SK-MEL-5 (cell line): ENCODE data around the gene PRMT1. TPM values are rescaled to one million over a fixed set of nuclear protein-coding genes. Genes with fewer than 3 reads are reported as not detected.

Experiments used
- small RNA-seq, 2 experiments: library from RNA; depleted of rRNA; stranded (forward); fragments of <200 nt; gene quantifications; one replicate each; pipeline ENCODE3, GENCODE V24; 2014
- total RNA-seq: library from RNA; depleted of rRNA; stranded (reverse); fragments of >200 nt; shearing (Covaris generic); gene quantifications from 2 replicates; pipeline ENCODE4 v1.2.3, GENCODE V29; 2014; rRNA removed

PRMT1 gene
- total RNA-seq, 1 experiment from 2014 or later, result 204 TPM

Small RNA genes lying within 50 kb of the gene (small RNA-seq; reads per million reads assigned to genes)
- 0.02 to 0.05 reads per million in 2 experiments for gene MIR5088

Other genes starting within 250 kb of the PRMT1 start
- gene SLC17A7, start 235.7 kb upstream of the PRMT1 start, total RNA-seq, result 1.2 TPM in 2 replicates
- 60.8 and 64.1 TPM in 2 replicates for gene PIH1D1, start 225.5 kb upstream of the PRMT1 start, total RNA-seq
- gene ALDH16A1, start 224.0 kb upstream of the PRMT1 start, total RNA-seq, result 15.1 and 16.7 TPM in 2 replicates
- 0.27 and 0.37 TPM in 2 replicates for gene FLT3LG, start 203.1 kb upstream of the PRMT1 start, total RNA-seq
- gene RPL13A, start 189.7 kb upstream of the PRMT1 start, total RNA-seq, result 3,128 and 3,479 TPM in 2 replicates
- 2,119 and 2,380 TPM in 2 replicates for gene RPS11, start 180.8 kb upstream of the PRMT1 start, total RNA-seq
- 0.69 and 3.1 TPM in 2 replicates for gene FCGRT, start 164.6 kb upstream of the PRMT1 start, total RNA-seq
- gene RCN3, start 149.3 kb upstream of the PRMT1 start, total RNA-seq, result 0.90 and 1.8 TPM in 2 replicates
- 38.4 and 46.5 TPM in 2 replicates for gene NOSIP, start 96.7 kb upstream of the PRMT1 start, total RNA-seq
- gene PRRG2, start 96.0 kb upstream of the PRMT1 start, total RNA-seq, result 0.98 and 6.8 TPM in 2 replicates
- 0.87 and 1.8 TPM in 2 replicates for gene PRR12, start 86.1 kb upstream of the PRMT1 start, total RNA-seq
- gene RRAS, start 37.1 kb upstream of the PRMT1 start, total RNA-seq, result 4.1 and 4.4 TPM in 2 replicates
- gene SCAF1, start 35.1 kb upstream of the PRMT1 start, total RNA-seq, result 6.2 and 8.2 TPM in 2 replicates
- gene IRF3, start 11.4 kb upstream of the PRMT1 start, total RNA-seq, result 23.3 and 27.6 TPM in 2 replicates
- gene BCL2L12, start 11.3 kb upstream of the PRMT1 start, total RNA-seq, result 3.1 and 5.3 TPM in 2 replicates
- gene ADM5, start 12.3 kb downstream of the PRMT1 start, total RNA-seq, result 0.59 and 0.61 TPM in 2 replicates
- 2.5 and 3.8 TPM in 2 replicates for gene CPT1C, start 13.8 kb downstream of the PRMT1 start, total RNA-seq
- gene TSKS, start 86.0 kb downstream of the PRMT1 start, total RNA-seq, result not detected in 2 replicates
- 23.1 and 29.0 TPM in 2 replicates for gene AP2A1, start 89.7 kb downstream of the PRMT1 start, total RNA-seq
- gene FUZ, start 136.0 kb downstream of the PRMT1 start, total RNA-seq, result 29.2 and 31.0 TPM in 2 replicates
- 7.8 and 8.2 TPM in 2 replicates for gene MED25, start 141.0 kb downstream of the PRMT1 start, total RNA-seq
- 45.9 and 58.8 TPM in 2 replicates for gene PTOV1, start 173.9 kb downstream of the PRMT1 start, total RNA-seq
- 33.8 and 35.9 TPM in 2 replicates for gene PNKP, start 190.3 kb downstream of the PRMT1 start, total RNA-seq
- gene AKT1S1, start 200.1 kb downstream of the PRMT1 start, total RNA-seq, result 6.2 and 6.4 TPM in 2 replicates
- 3.5 and 5.6 TPM in 2 replicates for gene TBC1D17, start 200.4 kb downstream of the PRMT1 start, total RNA-seq
- 0.13 TPM in 1 of 2 replicates, not detected in the other for gene IL4I1, start 219.6 kb downstream of the PRMT1 start, total RNA-seq